H1 (cell line): ENCODE measurements around the gene UBE2L6. TPM values are rescaled to one million over a fixed set of nuclear protein-coding genes. Genes with fewer than 3 reads are reported as not detected.

Source experiments
- CBX5 ChIP-seq: fragments of 300-800, 300-1000 bp; sonication (generic); IDR thresholded peaks from 2 replicates; pipeline ENCODE4 v1.7.1; 2016; ENCODE audit warnings: antibody characterized with exemption, low read length, low read depth
- POLR2AphosphoS5 ChIP-seq: IDR thresholded peaks from 2 replicates; pipeline ENCODE4 v1.6.1; 2011; ENCODE audit warnings: low read depth, low read length
- RAD21 ChIP-seq, 2 experiments: IDR thresholded peaks in 1 of 2; conservative IDR thresholded peaks in 1 of 2; 2 replicates each; pipeline ENCODE4 v1.6.1; 2011; ENCODE audit warnings: low read depth in 2 of 2, low read length in 2 of 2, improper control_type of control experiment in 1 of 2, inconsistent platforms in 1 of 2, mild to moderate bottlenecking in 1 of 2, moderate library complexity in 1 of 2
- SAP30 ChIP-seq: fragments of 300-600 bp; sonication (generic); IDR thresholded peaks from 2 replicates; pipeline ENCODE4 v1.7.1; 2012; ENCODE audit warnings: low read length, moderate library complexity, mild to moderate bottlenecking, inconsistent platforms; ENCODE audit not compliant: insufficient read depth, insufficient replicate concordance
- polyA plus RNA-seq, 7 experiments: library from polyadenylated mRNA; depleted of rRNA in 3 of 7; stranded (reverse) in 5 of 7; unstranded in 2 of 7; fragments of >200 nt in 5 of 7; fragments of 200-250 nt in 2 of 7; gene quantifications; 1 replicate in 5 of 7; 2 replicates in 1 of 7; 4 replicates in 1 of 7; pipeline versions ENCODE4 v1.2.1 to v1.2.3, GENCODE V29; 2011 to 2013; ENCODE audit warnings: missing spikeins in 2 of 7, mixed read lengths in 2 of 7
- total RNA-seq: library from RNA; stranded (reverse); fragmentation: NEBNext Ultra II Directional; extraction: Animal tissue kit (Norgen Biotek cat#: 25700); gene quantifications from 2 replicates; pipeline ENCODE4 v1.2.1, GENCODE V29; 2021
- TF ChIP-seq, protein P1 (sequence below): fragments of 300-600 bp; sonication (generic); IDR thresholded peaks from 2 replicates; pipeline ENCODE4 v1.7.1; 2012; ENCODE audit warnings: low read length, moderate library complexity, mild to moderate bottlenecking, inconsistent platforms; ENCODE audit not compliant: insufficient replicate concordance

Gene UBE2L6
- total and polyA plus RNA-seq, 2 of the 8 experiments (the other 6 are each of a cell fraction or from before 2014, with no cell fraction given) = 67.8 to 89.2 TPM

DNA sequence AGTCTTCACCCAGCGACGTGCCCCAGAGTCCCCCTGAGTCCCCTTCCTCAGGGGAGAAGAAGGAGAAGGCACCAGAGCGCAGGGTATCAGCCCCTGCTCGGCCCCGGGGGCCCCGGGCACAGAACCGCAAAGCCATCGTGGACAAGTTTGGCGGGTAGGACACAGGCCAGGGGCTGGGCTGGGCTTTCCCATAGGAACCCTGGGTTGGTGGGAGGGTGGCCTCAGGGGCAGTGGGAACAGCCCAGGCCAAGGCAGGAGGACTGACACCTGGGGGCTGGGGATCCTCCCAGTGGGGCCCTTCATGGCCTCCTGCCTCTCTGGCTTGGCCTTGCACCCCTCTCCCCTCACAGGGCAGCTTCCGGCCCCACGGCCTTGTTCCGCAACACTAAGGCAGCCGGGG, 21.6 kb downstream of the UBE2L6 start (continued):
- TF ChIP-seq, protein P1, sequence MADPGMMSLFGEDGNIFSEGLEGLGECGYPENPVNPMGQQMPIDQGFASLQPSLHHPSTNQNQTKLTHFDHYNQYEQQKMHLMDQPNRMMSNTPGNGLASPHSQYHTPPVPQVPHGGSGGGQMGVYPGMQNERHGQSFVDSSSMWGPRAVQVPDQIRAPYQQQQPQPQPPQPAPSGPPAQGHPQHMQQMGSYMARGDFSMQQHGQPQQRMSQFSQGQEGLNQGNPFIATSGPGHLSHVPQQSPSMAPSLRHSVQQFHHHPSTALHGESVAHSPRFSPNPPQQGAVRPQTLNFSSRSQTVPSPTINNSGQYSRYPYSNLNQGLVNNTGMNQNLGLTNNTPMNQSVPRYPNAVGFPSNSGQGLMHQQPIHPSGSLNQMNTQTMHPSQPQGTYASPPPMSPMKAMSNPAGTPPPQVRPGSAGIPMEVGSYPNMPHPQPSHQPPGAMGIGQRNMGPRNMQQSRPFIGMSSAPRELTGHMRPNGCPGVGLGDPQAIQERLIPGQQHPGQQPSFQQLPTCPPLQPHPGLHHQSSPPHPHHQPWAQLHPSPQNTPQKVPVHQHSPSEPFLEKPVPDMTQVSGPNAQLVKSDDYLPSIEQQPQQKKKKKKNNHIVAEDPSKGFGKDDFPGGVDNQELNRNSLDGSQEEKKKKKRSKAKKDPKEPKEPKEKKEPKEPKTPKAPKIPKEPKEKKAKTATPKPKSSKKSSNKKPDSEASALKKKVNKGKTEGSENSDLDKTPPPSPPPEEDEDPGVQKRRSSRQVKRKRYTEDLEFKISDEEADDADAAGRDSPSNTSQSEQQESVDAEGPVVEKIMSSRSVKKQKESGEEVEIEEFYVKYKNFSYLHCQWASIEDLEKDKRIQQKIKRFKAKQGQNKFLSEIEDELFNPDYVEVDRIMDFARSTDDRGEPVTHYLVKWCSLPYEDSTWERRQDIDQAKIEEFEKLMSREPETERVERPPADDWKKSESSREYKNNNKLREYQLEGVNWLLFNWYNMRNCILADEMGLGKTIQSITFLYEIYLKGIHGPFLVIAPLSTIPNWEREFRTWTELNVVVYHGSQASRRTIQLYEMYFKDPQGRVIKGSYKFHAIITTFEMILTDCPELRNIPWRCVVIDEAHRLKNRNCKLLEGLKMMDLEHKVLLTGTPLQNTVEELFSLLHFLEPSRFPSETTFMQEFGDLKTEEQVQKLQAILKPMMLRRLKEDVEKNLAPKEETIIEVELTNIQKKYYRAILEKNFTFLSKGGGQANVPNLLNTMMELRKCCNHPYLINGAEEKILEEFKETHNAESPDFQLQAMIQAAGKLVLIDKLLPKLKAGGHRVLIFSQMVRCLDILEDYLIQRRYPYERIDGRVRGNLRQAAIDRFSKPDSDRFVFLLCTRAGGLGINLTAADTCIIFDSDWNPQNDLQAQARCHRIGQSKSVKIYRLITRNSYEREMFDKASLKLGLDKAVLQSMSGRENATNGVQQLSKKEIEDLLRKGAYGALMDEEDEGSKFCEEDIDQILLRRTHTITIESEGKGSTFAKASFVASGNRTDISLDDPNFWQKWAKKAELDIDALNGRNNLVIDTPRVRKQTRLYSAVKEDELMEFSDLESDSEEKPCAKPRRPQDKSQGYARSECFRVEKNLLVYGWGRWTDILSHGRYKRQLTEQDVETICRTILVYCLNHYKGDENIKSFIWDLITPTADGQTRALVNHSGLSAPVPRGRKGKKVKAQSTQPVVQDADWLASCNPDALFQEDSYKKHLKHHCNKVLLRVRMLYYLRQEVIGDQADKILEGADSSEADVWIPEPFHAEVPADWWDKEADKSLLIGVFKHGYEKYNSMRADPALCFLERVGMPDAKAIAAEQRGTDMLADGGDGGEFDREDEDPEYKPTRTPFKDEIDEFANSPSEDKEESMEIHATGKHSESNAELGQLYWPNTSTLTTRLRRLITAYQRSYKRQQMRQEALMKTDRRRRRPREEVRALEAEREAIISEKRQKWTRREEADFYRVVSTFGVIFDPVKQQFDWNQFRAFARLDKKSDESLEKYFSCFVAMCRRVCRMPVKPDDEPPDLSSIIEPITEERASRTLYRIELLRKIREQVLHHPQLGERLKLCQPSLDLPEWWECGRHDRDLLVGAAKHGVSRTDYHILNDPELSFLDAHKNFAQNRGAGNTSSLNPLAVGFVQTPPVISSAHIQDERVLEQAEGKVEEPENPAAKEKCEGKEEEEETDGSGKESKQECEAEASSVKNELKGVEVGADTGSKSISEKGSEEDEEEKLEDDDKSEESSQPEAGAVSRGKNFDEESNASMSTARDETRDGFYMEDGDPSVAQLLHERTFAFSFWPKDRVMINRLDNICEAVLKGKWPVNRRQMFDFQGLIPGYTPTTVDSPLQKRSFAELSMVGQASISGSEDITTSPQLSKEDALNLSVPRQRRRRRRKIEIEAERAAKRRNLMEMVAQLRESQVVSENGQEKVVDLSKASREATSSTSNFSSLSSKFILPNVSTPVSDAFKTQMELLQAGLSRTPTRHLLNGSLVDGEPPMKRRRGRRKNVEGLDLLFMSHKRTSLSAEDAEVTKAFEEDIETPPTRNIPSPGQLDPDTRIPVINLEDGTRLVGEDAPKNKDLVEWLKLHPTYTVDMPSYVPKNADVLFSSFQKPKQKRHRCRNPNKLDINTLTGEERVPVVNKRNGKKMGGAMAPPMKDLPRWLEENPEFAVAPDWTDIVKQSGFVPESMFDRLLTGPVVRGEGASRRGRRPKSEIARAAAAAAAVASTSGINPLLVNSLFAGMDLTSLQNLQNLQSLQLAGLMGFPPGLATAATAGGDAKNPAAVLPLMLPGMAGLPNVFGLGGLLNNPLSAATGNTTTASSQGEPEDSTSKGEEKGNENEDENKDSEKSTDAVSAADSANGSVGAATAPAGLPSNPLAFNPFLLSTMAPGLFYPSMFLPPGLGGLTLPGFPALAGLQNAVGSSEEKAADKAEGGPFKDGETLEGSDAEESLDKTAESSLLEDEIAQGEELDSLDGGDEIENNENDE = no peak
- no peak for TF ChIP-seq RAD21 (IDR thresholded peaks at IDR 0.05 in 1 of 2, conservative IDR thresholded peaks at IDR 0.05 in 1 of 2; ENCODE audit: low read depth in 2 of 2, low read length in 2 of 2)
- TF ChIP-seq CBX5 = no peak
- TF ChIP-seq POLR2AphosphoS5 = no peak
- TF ChIP-seq SAP30 = no peak
